Measurements from ENCODE around the gene NUDT17. TPM values are rescaled to one million over a fixed set of nuclear protein-coding genes. Genes with fewer than 3 reads are reported as not detected.

The NUDT17 gene
- total RNA-seq, 2 experiments from 2014 or later, result 2.5 to 2.7 TPM

GRCh38 chr1:145895471-145895870 lies 50.0 kb downstream of the NUDT17 start:
- POLR2A ChIA-PET, result no interaction called here
- Mint-ChIP-seq H3K4me3 (no peak overlapping the region), H3K27ac (no peak overlapping the region), H3K36me3 (ENCODE audit: low read depth) (no peaks in the 10 kb centered on the region), H3K9me3 (no peaks in the 10 kb centered on the region), H3K27me3 (no peaks in the 10 kb centered on the region), H3K4me1 (no peaks in the 10 kb centered on the region)
- CTCF ChIA-PET, result interaction anchor here (1.0 to 1.4 kb wide), 3 partner anchors 13 to 51 kb away, joined by 3 to 4 read pairs (median 3); partner anchors contain the start of gene NUDT17
- DNase-seq, result no peak

GRCh38 chr1:145897969-145898368 lies 52.5 kb downstream of the NUDT17 start:
- Mint-ChIP-seq H3K27ac (no peak overlapping the region), H3K36me3 (ENCODE audit: low read depth) (no peaks in the 10 kb centered on the region), H3K4me3 (no peak overlapping the region), H3K9me3 (no peaks in the 10 kb centered on the region), H3K4me1 (no peaks in the 10 kb centered on the region), H3K27me3 (no peaks in the 10 kb centered on the region)
- no peak for DNase-seq
- ChIA-PET CTCF (interaction anchor here (1.2 kb wide), 1 partner anchor 53 kb away, joined by 5 read pairs; the partner anchor contains the start of gene NUDT17), POLR2A (no interaction called here)

Other genes starting within 250 kb of the NUDT17 start
- 10 to 100 TPM; 25.6 to 31.9 TPM for gene GPR89A, start 237.6 kb upstream of the NUDT17 start, total RNA-seq
- gene PDZK1, start 138.3 kb upstream of the NUDT17 start, total RNA-seq, result under 1 TPM in 1 of 2 experiments, not detected in 1; 0.60 TPM
- gene CD160, start 126.1 kb upstream of the NUDT17 start, total RNA-seq, result not detected
- 10 to 100 TPM; 12.9 to 13.1 TPM for gene RNF115, start 21.5 kb upstream of the NUDT17 start, total RNA-seq
- 10 to 100 TPM; 29.7 to 32.1 TPM for gene POLR3C, start 21.4 kb upstream of the NUDT17 start, total RNA-seq
- 10 to 100 TPM; 21.2 to 21.7 TPM for gene PIAS3, start 13.5 kb downstream of the NUDT17 start, total RNA-seq
- under 1 TPM; 0.33 to 0.35 TPM for gene ANKRD35, start 40.2 kb downstream of the NUDT17 start, total RNA-seq
- 1 to 10 TPM in 1 of 2 experiments, under 1 TPM in 1; 0.98 to 1.1 TPM for gene ITGA10, start 64.4 kb downstream of the NUDT17 start, total RNA-seq
- 10 to 100 TPM; 29.0 to 33.2 TPM for gene PEX11B, start 73.1 kb downstream of the NUDT17 start, total RNA-seq
- gene RBM8A, start 81.9 kb downstream of the NUDT17 start, total RNA-seq, result 100 to 1,000 TPM; 168 to 174 TPM
- 10 to 100 TPM; 50.3 to 51.0 TPM for gene LIX1L, start 112.4 kb downstream of the NUDT17 start, total RNA-seq
- gene ANKRD34A, start 118.9 kb downstream of the NUDT17 start, total RNA-seq, result 1 to 10 TPM; 2.9 to 3.7 TPM
- gene POLR3GL, start 119.1 kb downstream of the NUDT17 start, total RNA-seq, result 10 to 100 TPM; 32.4 to 33.7 TPM
- 100 to 1,000 TPM; 397 to 407 TPM for gene TXNIP, start 150.9 kb downstream of the NUDT17 start, total RNA-seq
- gene HJV, start 176.1 kb downstream of the NUDT17 start, total RNA-seq, result not detected

All from activated CD4-positive, alpha-beta memory T cell treated with anti-CD3 and anti-CD28 coated beads, Interleukin-2, amount 10 ng/mL, durations not matched to agents 7 days and 5 days (primary cell).